Psoas muscle (tissue), 8 donors: ENCODE measurements around the gene CNPY4. TPM values are rescaled to one million over a fixed set of nuclear protein-coding genes. Genes with fewer than 3 reads are reported as not detected.
"Not testable (repeated sequence)": the region's sequence is repeated elsewhere in the genome, so short reads cannot be mapped to it uniquely, and the experiment has no call there.

ENCODE experiments used
- ATAC-seq, 4 donors: fragments of 200-7000 bp; cut with Tn5 transposase; one replicate each; pipeline ENCODE4 v1.9.1; 2020; ENCODE audit warnings: moderate library complexity in 3 of 4, mild to moderate bottlenecking in 2 of 4
- DNase-seq, 2 donors: peaks; one replicate each; pipeline ENCODE4 v3.0.0-alpha.2; 2020
- H3K27ac ChIP-seq: fragments of 200-600 bp; one replicate; pipeline ENCODE4 v1.8.0; 2022
- H3K27me3 ChIP-seq, 3 donors: fragments of 200-600 bp in 1 of 3; one replicate each; pipeline versions ENCODE4 v1.6.1 to v1.8.0; 2013 to 2022; ENCODE audit warnings: low read length in 2 of 3, mild to moderate bottlenecking in 2 of 3, moderate library complexity in 1 of 3; ENCODE audit not compliant: insufficient read depth in 3 of 3
- H3K36me3 ChIP-seq, 2 donors: fragments of 200-600 bp in 1 of 2; one replicate each; pipeline versions ENCODE4 v1.6.1 to v1.8.0; 2013 to 2022; ENCODE audit warnings: low read depth in 1 of 2, mild to moderate bottlenecking in 1 of 2, moderate library complexity in 1 of 2; ENCODE audit not compliant: insufficient read depth in 1 of 2
- H3K4me1 ChIP-seq: fragments of 200-600 bp; one replicate; pipeline ENCODE4 v1.8.0; 2022
- H3K4me3 ChIP-seq: fragments of 200-600 bp; one replicate; pipeline ENCODE4 v1.8.0; 2022; ENCODE audit warnings: mild to moderate bottlenecking
- H3K9me3 ChIP-seq: fragments of 200-600 bp; one replicate; pipeline ENCODE4 v1.8.0; 2022
- CTCF ChIP-seq: fragments of 200-600 bp; IDR thresholded peaks from one replicate; pipeline ENCODE4 v1.8.0; 2022; ENCODE audit warnings: antibody characterized with exemption
- WGBS, 3 donors: extraction: QIAGEN DNeasy Blood & Tissue Kit; methylation state at CpG; one replicate each; pipeline versions ENCODE4 v1.1.6 to v1.1.7; 2013; 5-methylcytosine and 5-hydroxymethylcytosine counted together
- intact Hi-C, 2 donors: fragments of 100-400 bp; cut with DNase I; formaldehyde crosslinking; loops; one replicate each; pipeline versions ENCODE4 v1.11.0 to v1.14.2; 2022
- polyA plus RNA-seq, 3 donors: library from polyadenylated mRNA; stranded (reverse); fragments of 200-250 nt; gene quantifications; one replicate each; pipeline ENCODE4 v1.2.3, GENCODE V29; 2013
- total RNA-seq, 4 donors: library from RNA; stranded (reverse); fragmentation: NEBNext Ultra II Directional in 2 of 4; extraction: Animal tissue kit (Norgen Biotek cat#: 25700) in 2 of 4; gene quantifications; one replicate each; pipeline versions ENCODE4 v1.2.1 to v1.2.4, GENCODE V29; 2021 to 2023
- donor health status: healthy with polysubstance abuse.
- donor health status: DM: no; HTN: no; CAD: no; lungs with moderate emphysema.
- donor health status: Bipolar disorder and iron deficiency.
- donor health status: healthy.
- donor health status: DM: yes; HTN: yes; CAD: no.
- donor health status: DM: no; HTN: no; CAD: no.
- donor health status: DM: no; HTN: no; CAD: no.
- donor health status: DM: yes; HTN: yes; CAD: no.

The CNPY4 gene
- total and polyA plus RNA-seq, 7 donors = 2.2 to 7.0 (median 2.9) TPM

GRCh38 chr7:100127866-100128636, 8.6 kb downstream of the CNPY4 start:
- 4 to 11% (median 5%) methylated on average over 37 of the region's 37 CpGs for WGBS, 3 donors
- intact Hi-C loops = loop anchor here (5.0 kb wide), 3 partner anchors 36 to 136 kb away; partner anchors contain the start of gene COPS6 (in 1 of the 2)

DNA sequence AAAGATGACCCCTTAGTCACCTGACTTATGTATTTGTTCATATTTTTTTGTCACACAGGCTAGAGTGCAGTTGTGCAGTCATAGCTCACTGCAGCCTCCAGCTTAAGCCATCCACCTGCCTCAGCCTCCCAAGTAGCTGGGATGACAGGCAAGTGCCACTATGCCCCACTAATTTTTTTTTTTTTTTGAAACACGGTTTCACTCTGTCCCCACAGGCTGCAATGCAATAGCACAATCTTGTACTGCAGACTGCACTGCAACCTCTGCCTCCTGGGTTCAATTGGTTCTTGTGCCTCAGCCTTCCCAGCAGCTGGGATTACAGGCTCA, 9.2 kb downstream of the CNPY4 start:
- WGBS, 3 donors = 50 to 68% (median 61%) methylated on average over 1 of the region's 1 CpG
- no peaks in the 10 kb centered on the region for H3K27me3 ChIP-seq
- intact Hi-C loops = loop anchor here (5.0 kb wide), 3 partner anchors 36 to 136 kb away; partner anchors contain the start of gene COPS6 (in 1 of the 2)
- no peaks in the 10 kb centered on the region for H3K36me3 ChIP-seq
- H3K4me3 ChIP-seq = no peak overlapping the region
- H3K4me1 ChIP-seq = peaks cover 17% of the 10 kb centered on the region
- no peak for TF ChIP-seq CTCF
- H3K9me3 ChIP-seq = no peaks in the 10 kb centered on the region
- DNase-seq = no peak
- H3K27ac ChIP-seq = no peak overlapping the region
- no peak for ATAC-seq

More at GRCh38 chr7:100127866-100128636, 8.6 kb downstream of the CNPY4 start:
- peak overlapping the region; percentile 92 for H3K4me3 ChIP-seq
- no peaks in the 10 kb centered on the region for H3K27me3 ChIP-seq
- DNase-seq (peak; percentile 32 to 61), ATAC-seq (no peak)
- no peaks in the 10 kb centered on the region for H3K36me3 ChIP-seq
- peaks cover 17% of the 10 kb centered on the region for H3K4me1 ChIP-seq
- peak overlapping the region; percentile 91 for H3K27ac ChIP-seq
- H3K9me3 ChIP-seq = no peaks in the 10 kb centered on the region
- TF ChIP-seq CTCF = no peak

DNA sequence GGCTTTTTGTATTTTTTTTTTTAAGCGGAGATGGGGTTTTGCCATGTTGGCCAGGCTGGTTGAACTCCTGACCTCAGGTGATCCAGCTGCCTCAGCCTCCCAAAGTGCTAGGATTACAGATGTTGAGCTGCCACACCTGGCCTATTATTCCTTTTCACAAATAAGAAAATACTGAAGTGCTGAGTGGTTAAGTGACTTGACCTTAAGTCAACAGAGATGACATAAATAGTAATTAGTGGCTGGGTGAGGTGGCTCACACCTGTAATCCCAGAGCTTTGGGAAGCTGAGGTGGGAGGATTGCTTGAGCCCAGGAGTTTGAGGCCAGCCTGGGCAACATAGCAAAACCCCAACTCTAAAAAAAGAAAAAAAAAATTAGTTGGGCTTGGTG, 10.8 kb downstream of the CNPY4 start:
- H3K9me3 ChIP-seq, DNase-seq, H3K36me3 ChIP-seq, intact Hi-C loops, ATAC-seq, H3K27ac ChIP-seq, H3K27me3 ChIP-seq, H3K4me3 ChIP-seq: not testable (repeated sequence)
- peaks cover 17% of the 10 kb centered on the region for H3K4me1 ChIP-seq
- WGBS, 3 donors = 92 to 98% (median 92%) methylated on average over 1 of the region's 1 CpG

- no peak for ATAC-seq
- no peaks in the 10 kb centered on the region for H3K27me3 ChIP-seq
- H3K27ac ChIP-seq = no peak overlapping the region
- no peaks in the 10 kb centered on the region for H3K36me3 ChIP-seq
- no peaks in the 10 kb centered on the region for H3K9me3 ChIP-seq
- peak overlapping the region; percentile 12 for H3K4me3 ChIP-seq
- intact Hi-C loops = no loop called here
- WGBS, 3 donors = 13 to 14% (median 14%) methylated on average over 24 of the region's 24 CpGs
- peak; percentile 80 for TF ChIP-seq CTCF
- peaks cover 12% of the 10 kb centered on the region for H3K4me1 ChIP-seq
- DNase-seq = peak; percentile 75 to 88
Observed at GRCh38 chr7:100130608-100131453, 11.4 kb downstream of the CNPY4 start.

GRCh38 chr7:100132126-100132525, 12.7 kb downstream of the CNPY4 start:
- Histone ChIP-seq H3K27me3 (no peaks in the 10 kb centered on the region), H3K27ac (no peak overlapping the region), H3K9me3 (no peaks in the 10 kb centered on the region), H3K36me3 (no peaks in the 10 kb centered on the region), H3K4me1 (peaks cover 7% of the 10 kb centered on the region), H3K4me3 (no peak overlapping the region)
- WGBS, 3 donors = 63 to 68% (median 64%) methylated on average over 7 of the region's 7 CpGs
- intact Hi-C loops = no loop called here
- no peak for DNase-seq
- TF ChIP-seq CTCF = no peak
- ATAC-seq = no peak
